HepG2 (cell line): ENCODE results near the gene SERTAD2. TPM values are rescaled to one million over a fixed set of nuclear protein-coding genes. Genes with fewer than 3 reads are reported as not detected.

ENCODE experiments used
- ATAC-seq: fragments of 200-7000 bp; cut with Tn5 transposase; 3 replicates; pipeline ENCODE4 v1.9.1; 2020; ENCODE audit warnings: mild to moderate bottlenecking, moderate library complexity
- BruUV-seq: library from RNA; stranded (reverse); fragments of 400-500 nt; replicated peaks from 2 replicates; lab custom pipeline; 2021; lab: Mats Ljungman, UMichigan
- CTCF ChIA-PET: fragments of 300-600 bp; formaldehyde crosslinking; extraction: SDS; loops from one replicate; lab custom pipeline; 2021; ENCODE audit warnings: low total read pairs, inconsistent platforms, low intra/inter-chr PET ratio; lab: Yijun Ruan, JAX
- POLR2A ChIA-PET: fragments of 350-600 bp; sonication (Branson Sonifier 250); formaldehyde crosslinking; loops from one replicate; lab custom pipeline; 2020; ENCODE audit warnings: antibody characterized with exemption, inconsistent platforms; lab: Yijun Ruan, JAX
- DNase-seq: peaks from one replicate; pipeline ENCODE4 v3.0.0-alpha.2; 2015; ENCODE audit warnings: low spot score
- FAIRE-seq: peaks from 3 replicates; lab custom pipeline; 2011; peaks lifted over from hg19 to GRCh38; lab: Jason Lieb, UNC
- H2AFZ ChIP-seq: one replicate; pipeline ENCODE4 v1.6.1; 2011; ENCODE audit warnings: low read length, inconsistent platforms
- H3K27ac ChIP-seq: fragments of 300-600 bp; 3 replicates; pipeline ENCODE4 v1.8.0; 2011; ENCODE audit warnings: mixed run types, mild to moderate bottlenecking, mixed read lengths, low read length, inconsistent platforms; ENCODE audit not compliant: insufficient read depth; ENCODE audit errors: extremely low read length
- H3K27me3 ChIP-seq, 2 experiments: fragments of 200-600 bp in 1 of 2; 2 replicates in 1 of 2; 3 replicates in 1 of 2; pipeline versions ENCODE4 v1.6.0 to v1.8.0; 2011; ENCODE audit warnings: low read length in 2 of 2, mild to moderate bottlenecking in 2 of 2, moderate library complexity in 2 of 2, inconsistent platforms in 1 of 2; ENCODE audit not compliant: insufficient read depth in 2 of 2, control insufficient read depth in 1 of 2
- H3K36me3 ChIP-seq, 2 experiments: fragments of 200-600 bp in 1 of 2; replicated peaks in 1 of 2; 2 replicates in 1 of 2; 3 replicates in 1 of 2; pipeline versions ENCODE4 v1.5.1 to v1.8.0; 2011; ENCODE audit warnings: low read length in 2 of 2, inconsistent platforms in 1 of 2; ENCODE audit not compliant: insufficient read depth in 2 of 2, control insufficient read depth in 1 of 2
- H3K4me1 ChIP-seq: 2 replicates; pipeline ENCODE4 v1.5.1; 2012; ENCODE audit warnings: low read length, inconsistent platforms; ENCODE audit not compliant: insufficient read depth
- H3K4me2 ChIP-seq: 2 replicates; pipeline ENCODE4 v1.6.0; 2011; ENCODE audit warnings: low read depth, low read length, inconsistent platforms
- H3K4me3 ChIP-seq, 3 experiments: fragments of 200-600 bp in 1 of 3; sonication (generic), shearing (Covaris generic) in 1 of 3; replicated peaks in 1 of 3; 2 replicates each; pipeline ENCODE4 v1.5.1; 2011 to 2016; ENCODE audit warnings: low read length in 3 of 3, inconsistent platforms in 2 of 3, low read depth in 2 of 3, mild to moderate bottlenecking in 2 of 3, control low read depth in 1 of 3, mixed read lengths in 1 of 3; ENCODE audit not compliant: insufficient read depth in 1 of 3
- H3K79me2 ChIP-seq: one replicate; pipeline ENCODE4 v1.6.1; 2011; ENCODE audit warnings: low read length, inconsistent platforms; ENCODE audit not compliant: insufficient read depth
- H3K9ac ChIP-seq: 2 replicates; pipeline ENCODE4 v1.6.0; 2011; ENCODE audit warnings: mild to moderate bottlenecking, low read depth, low read length, inconsistent platforms; ENCODE audit not compliant: insufficient read depth
- H3K9me3 ChIP-seq: 2 replicates; pipeline ENCODE4 v1.5.1; 2012; ENCODE audit warnings: mild to moderate bottlenecking, low read length
- H4K20me1 ChIP-seq: 2 replicates; pipeline ENCODE4 v1.6.0; 2011; ENCODE audit warnings: inconsistent platforms, mild to moderate bottlenecking, low read length, moderate library complexity; ENCODE audit not compliant: insufficient read depth
- ATAD3A ChIP-seq: sonication (generic); formaldehyde crosslinking; IDR thresholded peaks from 2 replicates; pipeline ENCODE4 v1.4.0; 2020; ENCODE audit warnings: missing genetic modification reagents
- MAF1 ChIP-seq: sonication (generic); formaldehyde crosslinking; IDR thresholded peaks from 2 replicates; pipeline ENCODE4 v1.5.0; 2020; ENCODE audit warnings: missing genetic modification reagents, borderline replicate concordance
- WIZ ChIP-seq: sonication (generic); formaldehyde crosslinking; IDR thresholded peaks from 2 replicates; pipeline ENCODE4 v1.5.1; 2020; ENCODE audit warnings: mild to moderate bottlenecking, missing genetic modification reagents
- ZFP62 ChIP-seq: sonication (generic); formaldehyde crosslinking; IDR thresholded peaks from 2 replicates; pipeline ENCODE4 v1.4.0; 2020; ENCODE audit warnings: missing genetic modification reagents
- ZNF30 ChIP-seq: sonication (generic); formaldehyde crosslinking; IDR thresholded peaks from 2 replicates; pipeline ENCODE4 v1.5.0; 2020; ENCODE audit warnings: mild to moderate bottlenecking, missing genetic modification reagents
- ZNF605 ChIP-seq: sonication (generic); formaldehyde crosslinking; IDR thresholded peaks from 2 replicates; pipeline ENCODE4 v1.8.0; 2022; ENCODE audit warnings: mild to moderate bottlenecking, missing genetic modification reagents
- WGBS: methylation state at CpG from one replicate; pipeline ENCODE4 v1.1.6; 2017; ENCODE audit warnings: low lambda C conversion rate; 5-methylcytosine and 5-hydroxymethylcytosine counted together
- in situ Hi-C: cut with HindIII; loops from 2 replicates; pipeline ENCODE4 v1.10.0; 2017; ENCODE audit warnings: low pct_unique_long_range_greater_than_20kb; ENCODE audit not compliant: extremely low pct_ligation_motif_present
- intact Hi-C: fragments of 100-400 bp; cut with micrococcal nuclease; formaldehyde crosslinking; loops from one replicate; pipeline ENCODE4 v1.10.0; 2022; ENCODE audit not compliant: unreplicated experiment
- polyA plus RNA-seq, 8 experiments: library from polyadenylated mRNA; depleted of rRNA in 3 of 8; stranded (reverse) in 7 of 8; unstranded in 1 of 8; fragments of >200 nt; fragmentation: Illumina TruSeq in 4 of 8; extraction: Trizol in 4 of 8; gene quantifications; 2 replicates each; pipeline versions ENCODE4 v1.2.1 to v1.2.3, GENCODE V29; 2011 to 2016; ENCODE audit warnings: low read depth in 4 of 8, missing spikeins in 1 of 8, mixed read lengths in 1 of 8; ENCODE audit not compliant: insufficient read depth in 1 of 8
- total RNA-seq, 5 experiments: library from RNA; depleted of rRNA; stranded (reverse); fragments of >200 nt; fragmentation: Illumina TruSeq; extraction: Trizol; gene quantifications; 2 replicates each; pipeline ENCODE4 v1.2.3, GENCODE V29; 2016; ENCODE audit warnings: low read depth in 1 of 5
- TF ChIP-seq, protein P1 (sequence below): sonication (generic); formaldehyde crosslinking; IDR thresholded peaks from 2 replicates; pipeline ENCODE4 v1.4.0; 2020; ENCODE audit warnings: mild to moderate bottlenecking, missing genetic modification reagents
- TF ChIP-seq, protein P2 (sequence below): sonication (generic); formaldehyde crosslinking; IDR thresholded peaks from 2 replicates; pipeline ENCODE4 v1.5.0; 2020; ENCODE audit warnings: missing genetic modification reagents
- TF ChIP-seq, protein P3 (sequence below): sonication (generic); formaldehyde crosslinking; conservative IDR thresholded peaks from 2 replicates; pipeline ENCODE4 v1.4.0; 2020; ENCODE audit warnings: missing genetic modification reagents

The SERTAD2 gene
- total and polyA plus RNA-seq, 2 of the 13 experiments (the other 11 are each of a cell fraction or from before 2014, with no cell fraction given) = 6.7 to 22.6 TPM

DNA sequence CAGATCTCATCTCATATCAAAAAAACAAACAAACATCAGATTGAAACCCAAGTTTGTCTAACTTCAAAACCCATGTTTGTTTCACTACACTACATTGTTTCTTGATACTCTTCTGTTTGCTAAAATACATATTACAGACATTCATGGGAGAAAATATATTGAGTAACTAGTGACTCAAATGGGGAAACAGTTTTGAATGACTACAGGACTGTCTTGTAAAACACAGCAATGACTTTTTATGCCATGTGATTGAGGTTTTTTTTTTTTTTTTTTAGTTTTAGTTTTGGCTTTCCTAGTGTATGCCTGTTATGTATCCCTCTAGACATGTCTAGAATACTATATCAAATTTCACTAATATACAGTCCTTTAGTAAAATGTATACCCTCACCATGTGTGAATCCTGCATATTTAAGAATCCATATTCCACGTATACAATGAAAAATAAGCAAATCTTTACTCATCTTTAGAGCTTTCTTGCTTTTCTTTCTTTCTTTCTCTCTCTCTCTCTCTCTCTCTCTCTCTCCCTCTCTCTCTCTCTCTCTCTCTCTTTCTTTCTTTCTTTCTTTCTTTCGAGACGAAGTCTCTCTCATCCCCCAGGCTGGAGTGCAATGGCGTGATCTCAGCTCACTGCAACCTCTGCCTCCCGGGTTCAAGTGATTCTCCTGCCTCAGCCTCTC is 46.6 kb upstream of the SERTAD2 start (continued):
- TF ChIP-seq, protein P1, sequence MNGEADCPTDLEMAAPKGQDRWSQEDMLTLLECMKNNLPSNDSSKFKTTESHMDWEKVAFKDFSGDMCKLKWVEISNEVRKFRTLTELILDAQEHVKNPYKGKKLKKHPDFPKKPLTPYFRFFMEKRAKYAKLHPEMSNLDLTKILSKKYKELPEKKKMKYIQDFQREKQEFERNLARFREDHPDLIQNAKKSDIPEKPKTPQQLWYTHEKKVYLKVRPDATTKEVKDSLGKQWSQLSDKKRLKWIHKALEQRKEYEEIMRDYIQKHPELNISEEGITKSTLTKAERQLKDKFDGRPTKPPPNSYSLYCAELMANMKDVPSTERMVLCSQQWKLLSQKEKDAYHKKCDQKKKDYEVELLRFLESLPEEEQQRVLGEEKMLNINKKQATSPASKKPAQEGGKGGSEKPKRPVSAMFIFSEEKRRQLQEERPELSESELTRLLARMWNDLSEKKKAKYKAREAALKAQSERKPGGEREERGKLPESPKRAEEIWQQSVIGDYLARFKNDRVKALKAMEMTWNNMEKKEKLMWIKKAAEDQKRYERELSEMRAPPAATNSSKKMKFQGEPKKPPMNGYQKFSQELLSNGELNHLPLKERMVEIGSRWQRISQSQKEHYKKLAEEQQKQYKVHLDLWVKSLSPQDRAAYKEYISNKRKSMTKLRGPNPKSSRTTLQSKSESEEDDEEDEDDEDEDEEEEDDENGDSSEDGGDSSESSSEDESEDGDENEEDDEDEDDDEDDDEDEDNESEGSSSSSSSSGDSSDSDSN (CRISPR knock-in tag) = no peak
- TF ChIP-seq, all 625 proteins: peak for 0

DNA sequence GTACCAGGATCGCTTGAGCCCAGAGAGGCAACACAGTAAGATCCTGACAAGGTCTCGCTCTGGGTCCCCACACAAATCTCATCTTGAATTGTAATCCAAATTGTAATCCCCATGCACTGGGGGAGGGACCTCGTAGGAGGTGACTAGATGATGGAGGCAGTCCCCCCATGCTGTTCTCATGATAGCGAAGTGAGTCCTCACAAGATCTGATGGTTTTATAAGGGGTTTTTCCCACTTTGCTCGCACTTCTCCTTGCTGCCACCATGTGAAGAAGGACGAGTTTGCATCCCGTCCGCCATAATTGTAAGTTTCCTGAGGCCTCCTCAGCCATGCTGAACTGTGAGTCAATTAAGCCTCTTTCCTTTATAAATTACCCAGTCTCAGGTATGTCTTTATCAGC is 46.0 kb upstream of the SERTAD2 start:
- Histone ChIP-seq H3K9ac (no peak overlapping the region), H3K27me3 (no peaks in the 10 kb centered on the region), H3K4me1 (peaks cover 20% of the 10 kb centered on the region), H3K9me3 (no peaks in the 10 kb centered on the region), H4K20me1 (no peaks in the 10 kb centered on the region), H2AFZ (no peak overlapping the region), H3K4me2 (no peak overlapping the region), H3K36me3 (no peaks in the 10 kb centered on the region), H3K79me2 (no peaks in the 10 kb centered on the region), H3K27ac (no peak overlapping the region), H3K4me3 (no peak overlapping the region)
- in situ Hi-C loops (no loop called here), intact Hi-C loops (loop anchor here (2.0 kb wide), 1 partner anchor 31 kb away; no protein-coding TSS in a partner anchor)
- ATAC-seq (no peak), FAIRE-seq (no peak), DNase-seq (no peak)
- no peak for TF ChIP-seq WIZ (CRISPR knock-in tag)
- TF ChIP-seq ZNF605 (CRISPR knock-in tag) = no peak
- TF ChIP-seq, protein P2, sequence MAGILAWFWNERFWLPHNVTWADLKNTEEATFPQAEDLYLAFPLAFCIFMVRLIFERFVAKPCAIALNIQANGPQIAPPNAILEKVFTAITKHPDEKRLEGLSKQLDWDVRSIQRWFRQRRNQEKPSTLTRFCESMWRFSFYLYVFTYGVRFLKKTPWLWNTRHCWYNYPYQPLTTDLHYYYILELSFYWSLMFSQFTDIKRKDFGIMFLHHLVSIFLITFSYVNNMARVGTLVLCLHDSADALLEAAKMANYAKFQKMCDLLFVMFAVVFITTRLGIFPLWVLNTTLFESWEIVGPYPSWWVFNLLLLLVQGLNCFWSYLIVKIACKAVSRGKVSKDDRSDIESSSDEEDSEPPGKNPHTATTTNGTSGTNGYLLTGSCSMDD (CRISPR knock-in tag) = no peak
- TF ChIP-seq ZNF30 = no peak
- TF ChIP-seq MAF1 = no peak
- no peak for TF ChIP-seq ATAD3A
- TF ChIP-seq, protein P3, sequence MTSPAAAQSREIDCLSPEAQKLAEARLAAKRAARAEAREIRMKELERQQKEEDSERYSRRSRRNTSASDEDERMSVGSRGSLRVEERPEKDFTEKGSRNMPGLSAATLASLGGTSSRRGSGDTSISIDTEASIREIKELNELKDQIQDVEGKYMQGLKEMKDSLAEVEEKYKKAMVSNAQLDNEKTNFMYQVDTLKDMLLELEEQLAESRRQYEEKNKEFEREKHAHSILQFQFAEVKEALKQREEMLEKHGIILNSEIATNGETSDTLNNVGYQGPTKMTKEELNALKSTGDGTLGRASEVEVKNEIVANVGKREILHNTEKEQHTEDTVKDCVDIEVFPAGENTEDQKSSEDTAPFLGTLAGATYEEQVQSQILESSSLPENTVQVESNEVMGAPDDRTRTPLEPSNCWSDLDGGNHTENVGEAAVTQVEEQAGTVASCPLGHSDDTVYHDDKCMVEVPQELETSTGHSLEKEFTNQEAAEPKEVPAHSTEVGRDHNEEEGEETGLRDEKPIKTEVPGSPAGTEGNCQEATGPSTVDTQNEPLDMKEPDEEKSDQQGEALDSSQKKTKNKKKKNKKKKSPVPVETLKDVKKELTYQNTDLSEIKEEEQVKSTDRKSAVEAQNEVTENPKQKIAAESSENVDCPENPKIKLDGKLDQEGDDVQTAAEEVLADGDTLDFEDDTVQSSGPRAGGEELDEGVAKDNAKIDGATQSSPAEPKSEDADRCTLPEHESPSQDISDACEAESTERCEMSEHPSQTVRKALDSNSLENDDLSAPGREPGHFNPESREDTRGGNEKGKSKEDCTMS (CRISPR knock-in tag) = no peak
- TF ChIP-seq ZFP62 = no peak
- ChIA-PET POLR2A (no interaction called here), CTCF (no interaction called here)
- WGBS = 97% methylated on average over 8 of the region's 8 CpGs
- no TSS peak for BruUV-seq
